GM19240 (cell line): ENCODE measurements around the gene SIDT2.

ENCODE experiments used
- DNase-seq: peaks from one replicate; pipeline ENCODE4 v3.0.0; 2011; ENCODE audit warnings: low spot score; ENCODE audit not compliant: insufficient read length

Gene SIDT2

DNA sequence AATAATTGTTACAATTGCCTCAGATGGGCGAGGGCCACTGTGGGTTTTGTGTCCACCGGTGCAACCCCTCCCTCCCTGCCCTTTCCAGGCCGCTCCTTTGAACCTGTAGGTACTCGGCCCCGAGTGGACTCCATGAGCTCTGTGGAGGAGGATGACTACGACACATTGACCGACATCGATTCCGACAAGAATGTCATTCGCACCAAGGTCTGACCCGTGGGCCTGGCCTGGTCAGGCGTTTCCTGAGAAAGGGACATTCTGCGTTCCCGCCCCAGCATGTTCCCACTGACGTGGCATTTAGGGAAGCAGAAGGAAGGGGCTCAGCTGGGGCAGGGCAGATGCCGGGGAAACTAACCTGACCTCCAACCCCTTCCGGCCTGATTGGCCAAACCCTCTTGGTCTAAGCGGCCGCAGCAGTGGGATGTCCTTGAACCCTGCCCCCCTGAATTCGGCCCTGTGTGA is 10.1 kb downstream of the SIDT2 start:
- no peak for DNase-seq

DNA sequence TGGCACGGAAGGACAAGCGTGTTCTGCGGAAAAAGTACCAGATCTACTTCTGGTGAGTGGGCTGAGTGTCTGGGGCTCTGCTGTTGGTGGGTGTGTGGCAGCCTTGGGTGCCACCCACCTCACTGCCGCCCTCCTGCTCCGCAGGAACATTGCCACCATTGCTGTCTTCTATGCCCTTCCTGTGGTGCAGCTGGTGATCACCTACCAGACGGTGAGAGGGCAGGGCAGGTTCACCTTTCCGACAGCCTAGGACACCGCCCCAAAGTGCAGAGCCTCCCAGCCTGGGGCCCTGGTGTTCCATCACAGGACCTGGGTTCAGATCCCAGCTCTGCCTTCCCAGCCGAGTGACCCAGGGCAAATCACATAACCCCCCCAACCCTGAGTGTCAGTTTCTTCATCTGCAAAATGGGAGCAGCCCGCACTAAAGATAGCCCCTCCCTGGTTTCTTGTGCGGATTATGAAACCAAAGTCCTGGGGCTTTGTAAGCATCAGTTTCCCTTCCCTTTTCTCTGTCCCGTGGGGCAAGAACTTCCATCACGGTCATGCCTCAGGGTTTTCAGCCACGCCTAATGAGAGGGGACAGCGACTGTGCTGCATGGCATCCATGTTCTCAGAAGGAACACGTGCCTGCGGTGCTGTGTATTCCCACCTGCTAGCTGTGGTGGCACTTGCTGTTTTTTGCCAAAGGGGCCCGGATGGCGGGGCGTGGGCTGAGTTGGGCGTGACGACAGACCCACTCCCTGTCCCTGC is 10.8 kb downstream of the SIDT2 start:
- DNase-seq, result no peak

DNA sequence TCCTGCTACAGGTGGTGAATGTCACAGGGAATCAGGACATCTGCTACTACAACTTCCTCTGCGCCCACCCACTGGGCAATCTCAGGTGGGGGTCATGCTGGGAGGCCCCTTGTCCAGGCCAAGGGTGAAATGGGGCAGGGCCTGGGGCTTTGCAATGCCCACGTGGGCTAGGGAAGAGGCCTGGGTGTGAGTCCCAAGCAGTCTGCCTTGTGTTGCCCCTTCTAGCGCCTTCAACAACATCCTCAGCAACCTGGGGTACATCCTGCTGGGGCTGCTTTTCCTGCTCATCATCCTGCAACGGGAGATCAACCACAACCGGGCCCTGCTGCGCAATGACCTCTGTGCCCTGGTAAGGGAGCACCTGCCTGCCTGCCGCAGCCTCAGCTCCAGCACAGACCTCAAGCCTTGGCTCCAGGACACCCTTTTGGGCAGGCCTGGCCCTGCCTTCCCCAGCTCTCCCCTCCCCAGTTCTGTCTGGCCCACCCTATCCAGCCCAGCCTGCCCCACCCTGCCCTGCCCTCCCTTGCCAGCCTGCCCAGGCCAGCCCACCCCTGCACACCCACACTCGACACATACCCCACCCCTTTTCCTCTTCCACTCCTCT is 11.5 kb downstream of the SIDT2 start:
- DNase-seq, result no peak

GRCh38 chr11:117191680-117192400 is 13.3 kb downstream of the SIDT2 start:
- DNase-seq, result no peak

DNA sequence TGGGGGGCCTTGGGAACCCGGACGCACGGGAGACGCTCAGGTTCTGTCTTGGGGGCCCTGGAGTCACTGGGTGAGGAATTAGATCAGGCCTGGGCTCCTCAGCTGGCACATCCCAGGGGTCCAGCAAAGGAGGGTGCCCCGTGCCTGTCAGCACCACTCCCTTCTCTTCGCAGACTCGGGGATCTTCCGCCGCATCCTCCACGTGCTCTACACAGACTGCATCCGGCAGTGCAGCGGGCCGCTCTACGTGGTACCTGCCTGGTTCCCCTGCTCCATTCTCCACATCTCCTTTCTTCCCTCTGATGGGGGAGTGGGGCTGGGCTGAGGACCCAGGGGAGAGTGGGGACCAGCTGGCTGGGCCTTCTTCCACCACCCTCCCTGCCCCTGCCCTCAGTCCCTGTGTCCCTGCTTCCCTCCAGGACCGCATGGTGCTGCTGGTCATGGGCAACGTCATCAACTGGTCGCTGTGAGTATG is 13.9 kb downstream of the SIDT2 start:
- DNase-seq, result no peak

GRCh38 chr11:117193130-117194020 is 14.8 kb downstream of the SIDT2 start:
- no peak for DNase-seq

DNA sequence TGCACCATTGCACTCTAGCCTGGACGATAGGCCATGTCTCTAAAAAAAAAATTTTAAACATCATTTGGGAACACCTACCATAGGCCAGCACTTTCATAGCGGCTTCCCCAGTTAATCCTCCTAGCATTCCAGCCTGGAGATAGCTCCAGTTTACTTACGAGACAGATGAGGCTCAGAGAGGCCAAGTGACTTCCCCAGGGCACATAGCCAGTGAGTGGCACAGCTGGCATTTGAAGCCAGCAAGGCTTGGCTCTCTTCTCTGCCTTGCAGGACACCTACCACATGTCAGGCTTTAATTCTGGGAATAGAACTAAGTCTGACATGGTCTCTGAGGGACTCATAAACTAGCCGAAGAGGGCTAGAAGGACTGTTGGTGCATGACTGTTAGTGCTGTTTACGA is 15.7 kb downstream of the SIDT2 start:
- DNase-seq, result no peak

- no peak for DNase-seq
Observed at GRCh38 chr11:117195258-117195657, 16.7 kb downstream of the SIDT2 start.

DNA sequence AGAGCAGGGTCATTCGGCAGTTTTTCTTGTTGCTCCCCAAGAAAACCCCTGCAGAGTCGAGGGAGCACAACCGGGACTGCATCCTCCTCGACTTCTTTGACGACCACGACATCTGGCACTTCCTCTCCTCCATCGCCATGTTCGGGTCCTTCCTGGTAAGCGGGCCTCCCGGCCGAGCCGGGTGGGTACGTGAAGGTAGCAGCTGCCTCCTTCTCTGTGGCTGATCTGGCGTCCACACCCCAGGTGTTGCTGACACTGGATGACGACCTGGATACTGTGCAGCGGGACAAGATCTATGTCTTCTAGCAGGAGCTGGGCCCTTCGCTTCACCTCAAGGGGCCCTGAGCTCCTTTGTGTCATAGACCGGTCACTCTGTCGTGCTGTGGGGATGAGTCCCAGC is 17.2 kb downstream of the SIDT2 start:
- no peak for DNase-seq

DNA sequence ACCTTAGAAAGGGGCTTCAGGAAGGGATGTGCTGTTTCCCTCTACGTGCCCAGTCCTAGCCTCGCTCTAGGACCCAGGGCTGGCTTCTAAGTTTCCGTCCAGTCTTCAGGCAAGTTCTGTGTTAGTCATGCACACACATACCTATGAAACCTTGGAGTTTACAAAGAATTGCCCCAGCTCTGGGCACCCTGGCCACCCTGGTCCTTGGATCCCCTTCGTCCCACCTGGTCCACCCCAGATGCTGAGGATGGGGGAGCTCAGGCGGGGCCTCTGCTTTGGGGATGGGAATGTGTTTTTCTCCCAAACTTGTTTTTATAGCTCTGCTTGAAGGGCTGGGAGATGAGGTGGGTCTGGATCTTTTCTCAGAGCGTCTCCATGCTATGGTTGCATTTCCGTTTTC is 18.5 kb downstream of the SIDT2 start:
- DNase-seq, result no peak

DNA sequence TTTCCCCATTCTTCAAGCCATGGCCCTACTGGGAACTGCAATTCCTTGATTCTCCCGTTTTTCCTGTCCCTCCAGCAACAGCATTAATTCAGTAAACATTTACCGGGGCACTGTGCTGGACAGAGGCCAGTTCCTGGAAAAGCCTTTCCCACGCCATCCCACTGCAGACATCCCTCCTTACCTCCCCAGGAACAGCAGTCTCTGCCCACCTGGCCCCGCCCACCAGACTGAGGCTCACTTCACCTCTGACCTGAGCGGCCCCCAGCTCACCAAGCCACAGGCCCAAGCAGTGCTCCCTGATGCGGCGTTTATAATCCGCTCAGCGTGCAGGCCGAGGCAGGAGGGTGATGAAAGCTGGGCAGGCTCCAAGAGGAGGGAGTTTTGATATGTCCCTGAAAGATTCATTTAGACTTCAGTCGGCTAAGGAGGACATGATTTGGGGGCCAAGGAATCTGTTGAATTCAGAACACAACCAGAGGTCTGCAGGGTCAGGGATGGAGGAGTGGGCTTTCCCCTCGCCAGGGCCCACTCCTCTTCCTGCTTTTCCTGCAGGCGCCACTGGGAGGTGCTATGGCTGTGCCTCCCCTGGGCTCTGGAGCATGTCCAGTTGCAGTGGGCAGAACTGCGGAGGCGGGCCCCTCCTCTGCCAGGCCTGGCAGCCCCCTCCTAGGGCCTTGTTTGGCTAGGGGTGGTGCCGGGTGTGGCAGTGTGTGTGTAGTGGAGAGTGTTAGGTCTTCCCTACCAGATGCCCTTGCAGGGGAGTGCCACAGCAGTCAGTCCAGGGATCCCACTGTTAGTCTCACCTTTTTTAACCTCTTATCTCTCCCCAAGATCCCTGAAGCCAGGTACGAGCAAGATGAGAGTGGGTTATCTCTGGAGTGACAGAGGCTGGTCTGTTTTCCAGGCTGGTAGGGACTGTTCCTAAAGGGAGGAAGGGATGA is 19.2 kb downstream of the SIDT2 start:
- DNase-seq, result no peak

- DNase-seq, result no peak
Observed at GRCh38 chr11:117198613-117199012, 20.1 kb downstream of the SIDT2 start.

- no peak for DNase-seq
Observed at GRCh38 chr11:117199053-117199915, 20.7 kb downstream of the SIDT2 start, which contains the start of gene TAGLN. Gene TAGLN (plus strand): TSS chr11:117199370. CDS start chr11:117203014, 3,644 bp downstream.

DNA sequence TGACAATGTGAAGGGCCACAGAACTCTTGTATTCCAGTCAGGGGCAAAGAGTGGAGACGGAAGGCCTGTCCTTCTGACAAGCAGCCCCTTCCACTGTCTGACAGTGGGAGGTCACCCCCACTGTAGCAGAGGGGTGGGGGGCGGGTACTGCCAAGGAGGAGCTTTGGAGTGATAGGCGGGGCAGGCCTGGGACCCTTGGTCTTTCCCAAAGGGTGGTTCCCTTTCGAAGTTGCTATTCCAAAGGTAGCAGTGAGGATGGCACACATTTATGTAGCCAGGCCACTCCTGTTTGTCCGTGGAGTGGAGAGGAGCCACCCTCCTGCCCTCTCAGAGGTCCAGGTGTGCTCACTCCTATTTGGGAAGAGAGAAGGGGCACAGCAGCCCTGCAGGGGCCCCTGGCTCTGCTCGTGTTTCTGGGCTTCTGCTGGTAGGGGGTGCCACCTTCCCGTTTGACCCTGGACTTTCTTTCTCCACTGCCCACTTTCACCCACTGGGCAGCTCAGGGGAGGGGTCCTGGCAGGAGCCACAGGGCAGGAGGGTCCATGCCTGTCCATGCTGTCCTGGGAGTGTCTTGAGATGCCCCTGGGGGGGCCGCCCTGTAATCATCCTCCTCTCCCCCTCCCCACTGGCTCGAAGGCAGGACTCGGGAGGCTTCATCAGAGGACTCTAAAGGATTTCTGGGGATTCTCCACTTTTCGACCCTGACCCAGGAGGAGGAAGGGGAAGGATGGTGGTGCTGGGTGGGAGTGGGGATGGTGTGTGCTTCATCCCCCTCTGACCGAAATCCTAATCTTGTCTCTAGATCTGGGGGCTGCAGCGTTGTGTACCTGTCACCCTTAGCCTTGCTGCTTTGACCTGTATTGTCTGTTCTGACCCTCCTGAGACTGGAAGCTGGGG is 21.6 kb downstream of the SIDT2 start:
- DNase-seq, result no peak

- no peak for DNase-seq
Observed at GRCh38 chr11:117200813-117201657, 22.5 kb downstream of the SIDT2 start.

DNA sequence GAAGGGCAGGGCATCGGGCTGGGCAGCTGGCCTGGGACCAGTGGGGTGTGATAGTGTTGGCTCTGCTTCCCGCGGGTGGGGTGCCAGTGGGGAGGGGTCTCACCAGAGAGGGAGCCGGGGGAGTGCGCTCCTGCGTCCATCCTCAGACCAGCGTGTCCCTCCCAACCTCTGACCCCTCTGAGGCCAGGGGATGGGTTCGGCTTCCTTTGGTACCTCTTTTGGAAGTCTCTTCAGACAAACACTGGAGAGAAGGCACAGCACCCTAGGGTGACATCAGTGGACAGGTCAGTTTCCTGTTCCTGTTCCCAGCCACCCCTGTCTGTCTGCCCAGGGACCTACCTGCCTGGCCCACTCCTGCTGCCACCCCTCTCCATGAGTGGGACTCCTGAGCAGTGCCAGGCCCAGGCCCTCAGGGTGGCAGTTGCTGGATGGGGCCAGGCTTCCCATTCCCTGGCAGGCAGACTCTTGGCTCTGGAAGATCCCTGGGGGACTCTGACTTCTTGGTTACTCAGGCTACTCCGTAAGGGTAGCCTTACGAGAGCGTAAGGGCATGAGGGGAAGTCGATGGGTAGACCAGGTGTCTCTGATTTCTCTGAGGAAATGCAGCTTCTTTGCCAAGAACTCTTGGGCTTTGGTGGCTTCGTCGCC is 23.2 kb downstream of the SIDT2 start:
- no peak for DNase-seq
